HK-2 (cell line): ENCODE data around the gene RAPGEF6.
"Not testable (repeated sequence)": the region's sequence is repeated elsewhere in the genome, so short reads cannot be mapped to it uniquely, and the experiment has no call there.

Source experiments
- DNase-seq: peaks from one replicate; pipeline ENCODE4 v3.0.0-alpha.2; 2018; ENCODE audit not compliant: unreplicated experiment

The RAPGEF6 gene

GRCh38 chr5:131430794-131431193, 204.2 kb downstream of the RAPGEF6 start:
- no peak for DNase-seq

DNA sequence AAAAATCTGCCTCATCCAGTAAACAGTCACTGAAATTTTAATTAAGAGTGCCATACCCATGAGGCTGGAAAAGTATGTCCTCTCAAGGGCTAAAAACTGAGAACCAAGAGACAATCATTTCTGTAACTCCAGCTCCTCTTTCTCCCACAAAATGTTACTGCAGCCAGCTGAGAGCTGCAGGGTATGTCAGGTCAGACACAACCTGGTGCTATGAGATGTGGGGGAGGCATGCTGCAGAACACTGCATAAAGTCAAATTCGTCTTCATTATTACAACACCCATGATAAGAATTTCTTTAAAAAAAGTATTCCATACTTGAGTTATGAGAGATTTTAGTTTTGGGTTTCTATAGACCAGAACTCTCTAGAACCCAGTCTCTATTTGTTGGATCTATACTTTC, 209.0 kb downstream of the RAPGEF6 start:
- DNase-seq = no peak

GRCh38 chr5:131423056-131423455, 212.0 kb downstream of the RAPGEF6 start:
- no peak for DNase-seq

GRCh38 chr5:131419877-131420276, 215.2 kb downstream of the RAPGEF6 start:
- no peak for DNase-seq

DNA sequence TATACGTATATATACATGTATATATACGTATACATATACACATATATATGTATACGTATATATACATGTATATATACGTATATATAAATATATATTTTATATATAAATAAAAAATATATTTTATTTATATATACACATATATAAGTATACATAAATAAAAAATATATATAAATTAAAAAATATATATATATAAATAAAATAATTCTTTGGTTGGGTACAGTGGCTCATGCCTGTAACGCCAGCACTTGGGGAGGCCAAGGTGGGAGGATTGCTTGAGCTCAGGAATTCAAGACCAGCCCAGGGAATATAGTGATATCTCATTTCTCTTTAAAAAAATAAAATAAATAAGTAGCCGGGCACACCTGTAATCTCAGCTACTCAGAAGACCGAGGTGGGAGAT, 216.2 kb downstream of the RAPGEF6 start:
- no peak for DNase-seq

GRCh38 chr5:131417240-131417869, 217.7 kb downstream of the RAPGEF6 start:
- DNase-seq = peak; percentile 58

DNA sequence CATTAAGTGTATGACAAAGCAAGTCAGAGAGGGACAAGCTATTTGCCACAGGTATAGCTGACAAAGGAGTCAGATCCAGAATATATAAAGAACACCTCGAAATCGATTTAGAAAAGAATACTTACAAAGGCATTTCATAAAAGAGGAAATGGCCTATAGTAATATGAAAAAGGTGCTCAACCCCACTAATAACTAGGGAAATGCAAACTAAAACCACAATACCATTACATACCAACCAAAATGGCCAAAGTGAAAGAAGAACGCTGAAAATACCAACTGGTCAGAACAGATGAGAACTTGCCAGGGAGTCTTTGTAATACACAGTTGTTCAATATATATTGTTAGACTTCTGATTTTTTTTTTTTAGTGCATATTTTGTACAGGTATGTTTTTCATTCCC, 218.3 kb downstream of the RAPGEF6 start:
- DNase-seq = no peak

GRCh38 chr5:131413605-131414559, 221.1 kb downstream of the RAPGEF6 start:
- peak; percentile 13 for DNase-seq

DNA sequence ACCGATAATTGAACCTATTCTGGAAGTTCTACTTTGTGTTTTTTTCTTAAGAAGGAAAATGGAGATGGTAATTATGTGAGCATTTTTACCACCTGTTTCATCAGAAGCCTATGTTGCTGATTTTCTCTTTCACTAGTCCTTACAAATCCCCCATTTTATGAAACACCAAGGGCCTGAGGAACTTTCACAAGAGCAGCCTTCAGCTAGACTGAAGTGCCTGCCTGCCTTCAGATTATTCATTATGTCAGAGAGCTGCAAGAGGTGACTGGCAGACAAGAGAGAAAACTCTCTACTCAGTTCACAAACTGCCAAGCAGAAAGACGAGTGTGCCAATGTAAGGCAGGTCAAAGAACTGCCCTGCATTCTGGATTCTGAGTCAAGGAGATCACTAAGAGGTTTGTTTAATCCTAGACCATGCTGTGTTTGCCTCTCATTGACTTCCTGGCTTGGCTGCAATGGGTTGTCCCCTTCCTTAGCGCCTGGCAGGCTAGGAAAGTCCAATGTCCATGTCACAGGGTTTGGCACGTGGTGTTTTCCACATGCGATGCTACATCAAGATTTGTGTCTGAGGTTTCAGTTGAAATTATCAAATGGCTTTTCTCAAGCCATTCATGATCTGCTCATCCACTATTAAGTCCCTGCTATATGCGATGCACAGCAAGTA, 227.9 kb downstream of the RAPGEF6 start:
- DNase-seq = no peak

GRCh38 chr5:131406076-131406475, 229.0 kb downstream of the RAPGEF6 start:
- no peak for DNase-seq

DNA sequence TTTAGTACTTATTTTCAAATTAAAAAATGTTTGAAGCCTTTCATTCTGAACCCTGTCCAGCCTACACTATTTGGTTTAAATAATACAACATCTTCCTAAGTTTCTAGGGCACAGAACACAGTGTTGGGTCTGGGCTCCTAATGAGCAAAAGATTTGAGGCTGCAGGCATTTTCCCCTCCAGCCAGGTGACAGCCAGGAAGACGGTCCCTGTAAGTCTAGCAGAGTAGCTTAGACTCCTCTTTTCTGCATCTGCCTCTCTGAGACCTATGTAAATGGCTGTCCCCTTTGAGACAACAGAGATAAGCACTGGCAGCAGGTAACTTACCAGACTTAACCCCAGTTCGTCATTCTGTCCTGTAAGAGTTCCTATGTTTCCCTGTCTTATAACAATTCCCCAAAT, 229.4 kb downstream of the RAPGEF6 start:
- DNase-seq = no peak

- DNase-seq = no peak
Observed at GRCh38 chr5:131400585-131400984, 234.4 kb downstream of the RAPGEF6 start.

DNA sequence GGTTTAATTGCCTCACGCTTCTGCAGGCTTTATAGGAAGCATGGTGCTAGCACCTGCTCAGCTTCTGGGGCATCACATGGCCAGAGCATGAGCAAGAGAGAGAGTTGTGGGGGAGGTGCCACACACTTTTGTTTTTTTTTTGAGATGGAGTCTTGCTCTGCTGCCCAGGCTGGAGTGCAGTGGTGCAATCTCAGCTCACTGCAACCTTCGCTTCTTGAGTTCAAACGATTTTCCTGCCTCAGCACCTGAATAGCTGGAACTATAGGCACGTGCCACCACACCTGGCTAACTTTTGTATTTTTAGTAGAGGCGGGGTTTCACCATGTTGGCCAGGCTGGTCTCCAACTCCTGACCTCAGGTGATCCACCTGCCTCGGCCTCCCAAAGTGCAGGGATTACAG, 236.0 kb downstream of the RAPGEF6 start:
- not testable (repeated sequence) for DNase-seq

GRCh38 chr5:131396630-131397273, 238.3 kb downstream of the RAPGEF6 start:
- no peak for DNase-seq

DNA sequence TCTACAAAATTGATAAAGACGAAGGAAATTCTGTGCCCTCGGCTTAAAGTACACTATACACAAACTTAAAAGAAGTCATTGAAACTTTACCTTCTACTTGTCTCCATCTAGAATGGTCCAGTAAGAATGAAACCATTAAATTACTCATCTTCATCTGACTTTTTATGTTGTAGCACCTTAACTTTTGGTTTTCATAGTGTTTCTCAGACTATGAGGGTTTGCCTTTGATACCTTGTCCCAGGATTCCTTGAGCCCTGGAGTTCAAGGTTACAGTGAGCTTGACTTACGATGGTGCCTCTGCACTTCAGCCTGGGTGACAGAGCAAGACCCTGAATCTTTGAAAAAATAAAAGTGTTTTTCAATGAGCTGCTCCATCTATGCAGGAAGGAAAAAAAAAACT, 239.0 kb downstream of the RAPGEF6 start:
- no peak for DNase-seq

DNA sequence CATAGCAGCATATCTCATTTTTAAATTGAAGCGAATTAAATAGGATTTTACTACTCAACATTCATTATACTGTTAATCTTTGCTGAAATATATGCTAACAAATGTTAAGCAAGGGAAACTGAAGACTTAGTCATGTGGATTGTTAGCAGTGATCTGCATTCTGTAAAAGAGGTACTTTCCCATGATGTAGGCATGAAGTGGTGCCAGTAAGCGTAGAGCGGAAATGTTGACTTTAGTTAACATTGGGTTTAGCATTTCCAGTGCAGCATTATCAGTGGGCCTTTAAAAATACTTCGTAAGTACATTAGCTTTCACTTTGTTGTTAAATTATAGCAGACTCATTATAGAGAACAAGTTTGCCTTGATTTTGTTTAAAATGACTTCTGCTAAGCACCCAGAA, 240.9 kb downstream of the RAPGEF6 start:
- DNase-seq = no peak

DNA sequence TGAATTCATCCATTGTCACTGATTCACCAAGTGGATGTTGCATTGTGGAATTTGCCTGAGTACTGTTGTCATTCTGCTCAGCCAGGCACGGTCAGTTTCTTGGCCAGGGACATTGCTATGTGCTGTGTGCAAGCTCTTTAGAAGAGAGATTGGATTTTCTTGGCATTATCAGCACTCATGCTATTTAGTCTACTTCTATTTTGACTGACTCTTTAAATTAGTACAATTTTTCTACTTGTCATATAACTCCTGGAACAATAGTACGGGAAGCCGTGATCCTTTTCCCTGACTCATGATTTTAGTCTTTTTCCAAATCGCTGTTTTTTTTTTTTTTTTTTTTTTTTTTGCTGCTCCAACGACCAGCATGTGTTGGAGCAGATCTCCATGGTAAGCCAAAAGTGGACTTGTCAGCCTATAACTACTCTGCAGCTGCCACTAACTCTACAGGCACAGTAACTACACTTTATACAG, 241.5 kb downstream of the RAPGEF6 start:
- DNase-seq = peak; percentile 17

- DNase-seq = no peak
Observed at GRCh38 chr5:131392466-131393095, 242.4 kb downstream of the RAPGEF6 start.

DNA sequence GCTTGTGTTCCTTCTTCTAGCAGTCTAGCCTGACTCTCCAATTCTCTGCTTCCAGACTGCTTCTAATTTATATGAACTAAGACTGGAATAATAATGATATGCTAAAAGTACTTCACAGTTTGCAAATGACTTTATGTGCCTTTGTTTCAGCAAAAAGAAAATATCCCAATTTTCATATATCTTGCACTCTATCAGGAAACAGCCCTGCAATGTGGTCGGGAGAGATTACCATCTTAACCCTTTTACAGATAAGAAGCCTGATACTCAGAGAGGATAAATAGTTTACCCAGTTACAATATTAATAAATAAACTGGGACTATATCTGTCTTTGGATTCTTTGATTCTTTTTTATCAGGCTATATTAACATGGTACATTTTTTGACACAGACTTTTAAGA, 245.2 kb downstream of the RAPGEF6 start:
- no peak for DNase-seq

- no peak for DNase-seq
Observed at GRCh38 chr5:131389096-131389868, 245.7 kb downstream of the RAPGEF6 start.

GRCh38 chr5:131387255-131387654, 247.8 kb downstream of the RAPGEF6 start:
- no peak for DNase-seq
